Choroid plexus epithelial cell (primary cell): ENCODE data around the gene LMOD2.

ENCODE experiments used
- DNase-seq: peaks from one replicate; pipeline ENCODE4 v3.0.0-alpha.2; 2010; ENCODE audit warnings: low read depth
- H3K4me3 ChIP-seq: 2 replicates; pipeline ENCODE4 v1.5.1; 2011; ENCODE audit warnings: low read depth, mild to moderate bottlenecking, control low read depth, low read length, moderate library complexity
- CTCF ChIP-seq: conservative IDR thresholded peaks from 2 replicates; pipeline ENCODE4 v1.5.1; 2011; ENCODE audit warnings: low read depth, mild to moderate bottlenecking, control low read depth, inconsistent platforms, low read length, moderate library complexity

The LMOD2 gene

GRCh38 chr7:123649964-123650363 lies 5.7 kb upstream of the LMOD2 start:
- no peak for TF ChIP-seq CTCF
- H3K4me3 ChIP-seq, result no peak overlapping the region
- peak; percentile 50 for DNase-seq

GRCh38 chr7:123650595-123650994 lies 5.1 kb upstream of the LMOD2 start:
- H3K4me3 ChIP-seq, result no peak overlapping the region
- no peak for TF ChIP-seq CTCF
- DNase-seq, result no peak

GRCh38 chr7:123652406-123652805 lies 3.3 kb upstream of the LMOD2 start:
- no peak for DNase-seq
- no peak overlapping the region for H3K4me3 ChIP-seq
- TF ChIP-seq CTCF, result no peak

- TF ChIP-seq CTCF, result no peak
- no peak overlapping the region for H3K4me3 ChIP-seq
- DNase-seq, result no peak
Observed at GRCh38 chr7:123653162-123653561, 2.5 kb upstream of the LMOD2 start.

GRCh38 chr7:123656544-123657303 lies 1.1 kb downstream of the LMOD2 start:
- H3K4me3 ChIP-seq, result no peak overlapping the region
- DNase-seq, result no peak
- no peak for TF ChIP-seq CTCF

GRCh38 chr7:123657304-123657685 lies 1.6 kb downstream of the LMOD2 start:
- no peak overlapping the region for H3K4me3 ChIP-seq
- no peak for TF ChIP-seq CTCF
- DNase-seq, result no peak

GRCh38 chr7:123658023-123658422 lies 2.4 kb downstream of the LMOD2 start:
- no peak for DNase-seq
- H3K4me3 ChIP-seq, result no peak overlapping the region
- no peak for TF ChIP-seq CTCF
